ENCODE results near the gene AEBP1. TPM values are rescaled to one million over a fixed set of nuclear protein-coding genes. Genes with fewer than 3 reads are reported as not detected.

AEBP1 gene
- total RNA-seq, 1 donor from 2014 or later = 21.7 TPM

DNA sequence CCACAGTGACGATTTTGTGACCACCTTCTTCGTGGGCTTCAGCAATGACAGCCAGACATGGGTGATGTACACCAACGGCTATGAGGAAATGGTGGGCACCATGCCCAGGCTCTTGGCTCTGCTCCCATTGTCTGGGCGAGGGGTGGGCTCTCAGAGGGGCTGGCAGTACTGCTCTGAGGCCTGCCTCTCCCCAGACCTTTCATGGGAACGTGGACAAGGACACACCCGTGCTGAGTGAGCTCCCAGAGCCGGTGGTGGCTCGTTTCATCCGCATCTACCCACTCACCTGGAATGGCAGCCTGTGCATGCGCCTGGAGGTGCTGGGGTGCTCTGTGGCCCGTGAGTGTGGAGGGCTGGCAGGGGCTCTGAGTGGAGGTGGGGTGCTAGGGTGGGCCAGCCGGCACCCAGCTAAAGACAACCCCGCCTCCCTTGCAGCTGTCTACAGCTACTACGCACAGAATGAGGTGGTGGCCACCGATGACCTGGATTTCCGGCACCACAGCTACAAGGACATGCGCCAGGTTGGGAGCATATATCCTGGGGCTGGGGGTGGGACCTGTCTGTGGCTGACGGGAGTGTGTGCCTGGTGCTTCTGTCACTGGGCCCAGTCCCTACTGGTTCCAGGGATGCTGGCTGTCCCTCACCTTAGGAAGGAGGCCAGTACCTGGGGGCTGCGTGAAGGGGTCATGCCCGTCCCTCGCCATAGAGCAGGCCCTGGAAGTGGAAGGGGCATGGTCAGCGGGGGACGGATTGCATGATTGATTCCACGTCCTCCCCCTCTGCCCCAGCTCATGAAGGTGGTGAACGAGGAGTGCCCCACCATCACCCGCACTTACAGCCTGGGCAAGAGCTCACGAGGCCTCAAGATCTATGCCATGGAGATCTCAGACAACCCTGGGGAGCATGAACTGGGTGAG lies 6.8 kb downstream of the AEBP1 start:
- no peak for DNase-seq
- no peak overlapping the region for H3K27ac Mint-ChIP-seq
- H3K27me3 Mint-ChIP-seq = no peaks in the 10 kb centered on the region
- ChIA-PET CTCF (no interaction called here), POLR2A (interaction anchor here (0.7 to 1.7 kb wide), 2 partner anchors 38 to 109 kb away, joined by 3 to 4 read pairs; no protein-coding TSS in a partner anchor)
- peaks cover 2% of the 10 kb centered on the region for H3K4me1 Mint-ChIP-seq
- no peaks in the 10 kb centered on the region for H3K9me3 Mint-ChIP-seq
- ATAC-seq (ENCODE audit: low read depth) = no peak
- H3K4me3 Mint-ChIP-seq = no peak overlapping the region
- intact Hi-C loops (cut with micrococcal nuclease) = no loop called here
- H3K36me3 Mint-ChIP-seq (ENCODE audit: low read depth) = peaks cover 34% of the 10 kb centered on the region
- TF ChIP-seq, protein P1, sequence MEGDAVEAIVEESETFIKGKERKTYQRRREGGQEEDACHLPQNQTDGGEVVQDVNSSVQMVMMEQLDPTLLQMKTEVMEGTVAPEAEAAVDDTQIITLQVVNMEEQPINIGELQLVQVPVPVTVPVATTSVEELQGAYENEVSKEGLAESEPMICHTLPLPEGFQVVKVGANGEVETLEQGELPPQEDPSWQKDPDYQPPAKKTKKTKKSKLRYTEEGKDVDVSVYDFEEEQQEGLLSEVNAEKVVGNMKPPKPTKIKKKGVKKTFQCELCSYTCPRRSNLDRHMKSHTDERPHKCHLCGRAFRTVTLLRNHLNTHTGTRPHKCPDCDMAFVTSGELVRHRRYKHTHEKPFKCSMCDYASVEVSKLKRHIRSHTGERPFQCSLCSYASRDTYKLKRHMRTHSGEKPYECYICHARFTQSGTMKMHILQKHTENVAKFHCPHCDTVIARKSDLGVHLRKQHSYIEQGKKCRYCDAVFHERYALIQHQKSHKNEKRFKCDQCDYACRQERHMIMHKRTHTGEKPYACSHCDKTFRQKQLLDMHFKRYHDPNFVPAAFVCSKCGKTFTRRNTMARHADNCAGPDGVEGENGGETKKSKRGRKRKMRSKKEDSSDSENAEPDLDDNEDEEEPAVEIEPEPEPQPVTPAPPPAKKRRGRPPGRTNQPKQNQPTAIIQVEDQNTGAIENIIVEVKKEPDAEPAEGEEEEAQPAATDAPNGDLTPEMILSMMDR (IDR thresholded peaks at IDR 0.05) = no peak

DNA sequence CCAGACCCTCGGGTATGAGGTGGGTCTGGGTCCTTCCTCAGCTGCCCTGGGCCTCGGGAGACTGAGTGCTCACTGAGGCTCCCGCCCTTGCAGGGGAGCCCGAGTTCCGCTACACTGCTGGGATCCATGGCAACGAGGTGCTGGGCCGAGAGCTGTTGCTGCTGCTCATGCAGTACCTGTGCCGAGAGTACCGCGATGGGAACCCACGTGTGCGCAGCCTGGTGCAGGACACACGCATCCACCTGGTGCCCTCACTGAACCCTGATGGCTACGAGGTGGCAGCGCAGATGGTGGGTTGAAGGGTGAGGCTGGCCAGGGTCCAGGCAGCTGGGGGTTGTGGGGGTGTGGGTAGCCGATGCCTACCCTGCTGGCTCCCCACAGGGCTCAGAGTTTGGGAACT lies 7.6 kb downstream of the AEBP1 start:
- Mint-ChIP-seq H3K4me3 (no peak overlapping the region), H3K27ac (no peak overlapping the region), H3K4me1 (no peaks in the 10 kb centered on the region), H3K27me3 (no peaks in the 10 kb centered on the region), H3K9me3 (no peaks in the 10 kb centered on the region), H3K36me3 (ENCODE audit: low read depth) (peaks cover 40% of the 10 kb centered on the region)
- DNase-seq = no peak
- TF ChIP-seq, protein P1 (IDR thresholded peaks at IDR 0.05) = no peak
- POLR2A ChIA-PET = interaction anchor here (1.7 kb wide), 1 partner anchor 39 kb away, joined by 3 read pairs; no protein-coding TSS in a partner anchor
- CTCF ChIA-PET = no interaction called here
- intact Hi-C loops (cut with micrococcal nuclease) = no loop called here
- ATAC-seq (ENCODE audit: low read depth) = no peak

DNA sequence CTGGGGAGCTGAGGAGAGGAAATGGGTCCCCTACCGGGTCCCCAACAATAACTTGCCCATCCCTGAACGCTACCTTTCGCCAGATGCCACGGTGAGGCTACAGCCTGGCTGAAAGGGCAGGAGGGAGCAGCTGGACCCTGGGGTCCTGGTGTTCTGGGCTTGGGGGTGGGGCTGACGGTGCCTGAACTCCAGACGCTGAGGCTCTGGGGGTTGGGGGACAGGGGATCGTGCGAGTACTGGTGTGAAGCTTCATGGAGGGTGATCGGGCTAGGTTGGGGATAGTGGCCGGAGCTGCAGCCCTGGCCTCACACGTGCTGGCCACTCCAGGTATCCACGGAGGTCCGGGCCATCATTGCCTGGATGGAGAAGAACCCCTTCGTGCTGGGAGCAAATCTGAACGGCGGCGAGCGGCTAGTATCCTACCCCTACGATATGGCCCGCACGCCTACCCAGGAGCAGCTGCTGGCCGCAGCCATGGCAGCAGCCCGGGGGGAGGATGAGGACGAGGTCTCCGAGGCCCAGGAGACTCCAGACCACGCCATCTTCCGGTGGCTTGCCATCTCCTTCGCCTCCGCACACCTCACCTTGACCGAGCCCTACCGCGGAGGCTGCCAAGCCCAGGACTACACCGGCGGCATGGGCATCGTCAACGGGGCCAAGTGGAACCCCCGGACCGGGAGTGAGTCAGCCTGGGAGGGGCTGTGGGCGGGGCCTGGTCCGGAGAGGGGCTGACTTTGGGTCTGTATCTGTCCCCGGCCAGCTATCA lies 8.3 kb downstream of the AEBP1 start:
- Mint-ChIP-seq H3K27ac (no peak overlapping the region), H3K4me1 (no peaks in the 10 kb centered on the region), H3K4me3 (no peak overlapping the region), H3K27me3 (no peaks in the 10 kb centered on the region), H3K9me3 (no peaks in the 10 kb centered on the region), H3K36me3 (ENCODE audit: low read depth) (peaks cover 47% of the 10 kb centered on the region)
- DNase-seq (no peak), ATAC-seq (ENCODE audit: low read depth) (no peak)
- intact Hi-C loops (cut with micrococcal nuclease) = no loop called here
- TF ChIP-seq, protein P1 (IDR thresholded peaks at IDR 0.05) = no peak
- POLR2A ChIA-PET = interaction anchor here (1.7 kb wide), 1 partner anchor 40 kb away, joined by 3 read pairs; no protein-coding TSS in a partner anchor
- CTCF ChIA-PET = no interaction called here

DNA sequence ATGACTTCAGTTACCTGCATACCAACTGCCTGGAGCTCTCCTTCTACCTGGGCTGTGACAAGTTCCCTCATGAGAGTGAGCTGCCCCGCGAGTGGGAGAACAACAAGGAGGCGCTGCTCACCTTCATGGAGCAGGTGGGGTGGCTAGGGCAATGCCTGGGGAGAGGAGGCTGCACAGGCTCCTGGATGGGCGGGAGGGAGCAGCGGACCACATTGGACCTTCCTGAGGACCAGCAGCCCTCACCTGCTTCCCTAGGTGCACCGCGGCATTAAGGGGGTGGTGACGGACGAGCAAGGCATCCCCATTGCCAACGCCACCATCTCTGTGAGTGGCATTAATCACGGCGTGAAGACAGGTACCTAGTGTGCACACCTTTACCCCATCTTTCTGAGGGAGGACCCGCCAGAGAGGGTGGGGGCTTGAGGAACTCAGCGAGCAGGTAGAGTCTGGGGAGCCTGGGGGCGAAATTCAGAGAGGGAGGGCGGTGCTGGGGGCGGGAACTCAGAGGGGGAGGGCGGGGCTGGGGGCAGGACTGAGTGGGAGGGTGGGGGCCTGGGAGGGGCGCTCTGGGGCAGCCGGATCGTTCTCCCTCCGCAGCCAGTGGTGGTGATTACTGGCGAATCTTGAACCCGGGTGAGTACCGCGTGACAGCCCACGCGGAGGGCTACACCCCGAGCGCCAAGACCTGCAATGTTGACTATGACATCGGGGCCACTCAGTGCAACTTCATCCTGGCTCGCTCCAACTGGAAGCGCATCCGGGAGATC lies 9.0 kb downstream of the AEBP1 start:
- TF ChIP-seq, protein P1 (IDR thresholded peaks at IDR 0.05) = no peak
- DNase-seq = no peak
- intact Hi-C loops (cut with micrococcal nuclease) = no loop called here
- Mint-ChIP-seq H3K4me1 (no peaks in the 10 kb centered on the region), H3K9me3 (no peaks in the 10 kb centered on the region), H3K27me3 (no peaks in the 10 kb centered on the region), H3K4me3 (no peak overlapping the region), H3K27ac (no peak overlapping the region), H3K36me3 (ENCODE audit: low read depth) (peaks cover 54% of the 10 kb centered on the region)
- ChIA-PET CTCF (no interaction called here), POLR2A (interaction anchor here (1.7 kb wide), 1 partner anchor 41 kb away, joined by 3 read pairs; no protein-coding TSS in a partner anchor)
- no peak for ATAC-seq (ENCODE audit: low read depth)

Data from activated B cell treated with CpG ODN at 0.5 μM for 24 hours (primary cell).